Dendritic cell treated with granulocyte-macrophage colony-stimulating factor and Interleukin-4, amounts not matched to agents 40 ng/mL and 50 ng/mL, for 4 days (primary cell): Measurements from ENCODE around the gene SIM2.

Experiments used
- H3K27ac Mint-ChIP-seq: one replicate; pipeline ENCODE4 v1.8.0; 2022; ENCODE audit warnings: mild to moderate bottlenecking, mixed read lengths
- H3K27me3 Mint-ChIP-seq: one replicate; pipeline ENCODE4 v1.8.0; 2022; ENCODE audit warnings: mild to moderate bottlenecking, mixed read lengths
- H3K36me3 Mint-ChIP-seq: one replicate; pipeline ENCODE4 v1.8.0; 2022; ENCODE audit warnings: low read depth, mixed read lengths
- H3K4me1 Mint-ChIP-seq: one replicate; pipeline ENCODE4 v1.8.0; 2022; ENCODE audit warnings: low read depth, mixed read lengths
- H3K4me3 Mint-ChIP-seq: one replicate; pipeline ENCODE4 v1.8.0; 2022; ENCODE audit warnings: mild to moderate bottlenecking, moderate library complexity, mixed read lengths
- H3K9me3 Mint-ChIP-seq: one replicate; pipeline ENCODE4 v1.8.0; 2022; ENCODE audit warnings: mixed read lengths
- intact Hi-C: fragments of 100-400 bp; cut with micrococcal nuclease; formaldehyde crosslinking; loops from one replicate; pipeline ENCODE4 v1.15.0; 2022

Gene SIM2

GRCh38 chr21:36692835-36693488 is 6.0 kb upstream of the SIM2 start:
- no peaks in the 10 kb centered on the region for H3K9me3 Mint-ChIP-seq
- no peaks in the 10 kb centered on the region for H3K4me1 Mint-ChIP-seq
- no peak overlapping the region for H3K27ac Mint-ChIP-seq
- H3K27me3 Mint-ChIP-seq = peaks cover 94% of the 10 kb centered on the region
- no peak overlapping the region for H3K4me3 Mint-ChIP-seq
- no peaks in the 10 kb centered on the region for H3K36me3 Mint-ChIP-seq
- intact Hi-C loops = no loop called here

- intact Hi-C loops = no loop called here
- no peak overlapping the region for H3K27ac Mint-ChIP-seq
Observed at GRCh38 chr21:36693489-36694030, 5.4 kb upstream of the SIM2 start.

GRCh38 chr21:36694031-36694515 is 4.8 kb upstream of the SIM2 start:
- Mint-ChIP-seq H3K27ac (no peak overlapping the region), H3K9me3 (no peaks in the 10 kb centered on the region), H3K4me1 (no peaks in the 10 kb centered on the region), H3K27me3 (peaks cover 95% of the 10 kb centered on the region), H3K4me3 (no peak overlapping the region), H3K36me3 (no peaks in the 10 kb centered on the region)
- intact Hi-C loops = no loop called here

More at GRCh38 chr21:36693489-36694030, 5.4 kb upstream of the SIM2 start:
- Mint-ChIP-seq H3K4me1 (no peaks in the 10 kb centered on the region), H3K4me3 (no peak overlapping the region), H3K27me3 (peaks cover 96% of the 10 kb centered on the region), H3K36me3 (no peaks in the 10 kb centered on the region), H3K9me3 (no peaks in the 10 kb centered on the region)

GRCh38 chr21:36694593-36695282 is 4.2 kb upstream of the SIM2 start:
- intact Hi-C loops = no loop called here
- peaks cover 94% of the 10 kb centered on the region for H3K27me3 Mint-ChIP-seq
- no peak overlapping the region for H3K4me3 Mint-ChIP-seq
- no peaks in the 10 kb centered on the region for H3K9me3 Mint-ChIP-seq
- no peaks in the 10 kb centered on the region for H3K36me3 Mint-ChIP-seq
- H3K4me1 Mint-ChIP-seq = no peaks in the 10 kb centered on the region
- no peak overlapping the region for H3K27ac Mint-ChIP-seq

GRCh38 chr21:36695283-36695634 is 3.7 kb upstream of the SIM2 start:
- no peak overlapping the region for H3K27ac Mint-ChIP-seq
- peaks cover 94% of the 10 kb centered on the region for H3K27me3 Mint-ChIP-seq
- intact Hi-C loops = no loop called here
- peaks cover 4% of the 10 kb centered on the region for H3K4me1 Mint-ChIP-seq
- no peaks in the 10 kb centered on the region for H3K9me3 Mint-ChIP-seq
- no peak overlapping the region for H3K4me3 Mint-ChIP-seq
- H3K36me3 Mint-ChIP-seq = no peaks in the 10 kb centered on the region

GRCh38 chr21:36695671-36696389 is 3.1 kb upstream of the SIM2 start:
- Mint-ChIP-seq H3K27ac (no peak overlapping the region), H3K36me3 (no peaks in the 10 kb centered on the region), H3K4me3 (no peak overlapping the region), H3K9me3 (no peaks in the 10 kb centered on the region), H3K4me1 (peaks cover 8% of the 10 kb centered on the region), H3K27me3 (peaks cover 96% of the 10 kb centered on the region)
- intact Hi-C loops = no loop called here

- Mint-ChIP-seq H3K9me3 (no peaks in the 10 kb centered on the region), H3K4me3 (no peak overlapping the region), H3K27me3 (peaks cover 96% of the 10 kb centered on the region), H3K4me1 (peaks cover 8% of the 10 kb centered on the region), H3K27ac (no peak overlapping the region), H3K36me3 (no peaks in the 10 kb centered on the region)
- intact Hi-C loops = no loop called here
Observed at GRCh38 chr21:36696390-36697059, 2.4 kb upstream of the SIM2 start.

- no peak overlapping the region for H3K4me3 Mint-ChIP-seq
- no peaks in the 10 kb centered on the region for H3K36me3 Mint-ChIP-seq
- intact Hi-C loops = no loop called here
- H3K4me1 Mint-ChIP-seq = peaks cover 8% of the 10 kb centered on the region
- peaks cover 96% of the 10 kb centered on the region for H3K27me3 Mint-ChIP-seq
- no peak overlapping the region for H3K27ac Mint-ChIP-seq
- no peaks in the 10 kb centered on the region for H3K9me3 Mint-ChIP-seq
Observed at GRCh38 chr21:36697060-36697850, 1.7 kb upstream of the SIM2 start.

- Mint-ChIP-seq H3K27me3 (peaks cover 96% of the 10 kb centered on the region), H3K36me3 (no peaks in the 10 kb centered on the region), H3K27ac (no peak overlapping the region), H3K4me3 (no peak overlapping the region), H3K9me3 (no peaks in the 10 kb centered on the region), H3K4me1 (peaks cover 8% of the 10 kb centered on the region)
- intact Hi-C loops = no loop called here
Observed at GRCh38 chr21:36697851-36698384, 997 bp upstream of the SIM2 start.

- no peaks in the 10 kb centered on the region for H3K36me3 Mint-ChIP-seq
- peaks cover 96% of the 10 kb centered on the region for H3K27me3 Mint-ChIP-seq
- peaks cover 8% of the 10 kb centered on the region for H3K4me1 Mint-ChIP-seq
- no peak overlapping the region for H3K27ac Mint-ChIP-seq
- intact Hi-C loops = no loop called here
- no peaks in the 10 kb centered on the region for H3K9me3 Mint-ChIP-seq
- H3K4me3 Mint-ChIP-seq = no peak overlapping the region
Observed at GRCh38 chr21:36698385-36698980, 432 bp upstream of the SIM2 start.

- H3K27ac Mint-ChIP-seq = no peak overlapping the region
- no peaks in the 10 kb centered on the region for H3K9me3 Mint-ChIP-seq
- H3K27me3 Mint-ChIP-seq = peaks cover 96% of the 10 kb centered on the region
- intact Hi-C loops = no loop called here
- H3K4me3 Mint-ChIP-seq = no peak overlapping the region
- no peaks in the 10 kb centered on the region for H3K36me3 Mint-ChIP-seq
- H3K4me1 Mint-ChIP-seq = peaks cover 8% of the 10 kb centered on the region
Observed at GRCh38 chr21:36699546-36700294, 805 bp downstream of the SIM2 start.

GRCh38 chr21:36700295-36700970 is 1.5 kb downstream of the SIM2 start:
- H3K4me3 Mint-ChIP-seq = no peak overlapping the region
- no peak overlapping the region for H3K27ac Mint-ChIP-seq
- H3K9me3 Mint-ChIP-seq = no peaks in the 10 kb centered on the region
- intact Hi-C loops = no loop called here
- peaks cover 8% of the 10 kb centered on the region for H3K4me1 Mint-ChIP-seq
- H3K36me3 Mint-ChIP-seq = no peaks in the 10 kb centered on the region
- peaks cover 96% of the 10 kb centered on the region for H3K27me3 Mint-ChIP-seq
